IPS DF 4.7 (cell line): ENCODE measurements around the gene MRGPRE.

ENCODE experiments used
- DNase-seq: peaks from one replicate; pipeline ENCODE4 v3.0.0-alpha.2; 2013; ENCODE audit warnings: low spot score; ENCODE audit errors: extremely low read depth

Gene MRGPRE

DNA sequence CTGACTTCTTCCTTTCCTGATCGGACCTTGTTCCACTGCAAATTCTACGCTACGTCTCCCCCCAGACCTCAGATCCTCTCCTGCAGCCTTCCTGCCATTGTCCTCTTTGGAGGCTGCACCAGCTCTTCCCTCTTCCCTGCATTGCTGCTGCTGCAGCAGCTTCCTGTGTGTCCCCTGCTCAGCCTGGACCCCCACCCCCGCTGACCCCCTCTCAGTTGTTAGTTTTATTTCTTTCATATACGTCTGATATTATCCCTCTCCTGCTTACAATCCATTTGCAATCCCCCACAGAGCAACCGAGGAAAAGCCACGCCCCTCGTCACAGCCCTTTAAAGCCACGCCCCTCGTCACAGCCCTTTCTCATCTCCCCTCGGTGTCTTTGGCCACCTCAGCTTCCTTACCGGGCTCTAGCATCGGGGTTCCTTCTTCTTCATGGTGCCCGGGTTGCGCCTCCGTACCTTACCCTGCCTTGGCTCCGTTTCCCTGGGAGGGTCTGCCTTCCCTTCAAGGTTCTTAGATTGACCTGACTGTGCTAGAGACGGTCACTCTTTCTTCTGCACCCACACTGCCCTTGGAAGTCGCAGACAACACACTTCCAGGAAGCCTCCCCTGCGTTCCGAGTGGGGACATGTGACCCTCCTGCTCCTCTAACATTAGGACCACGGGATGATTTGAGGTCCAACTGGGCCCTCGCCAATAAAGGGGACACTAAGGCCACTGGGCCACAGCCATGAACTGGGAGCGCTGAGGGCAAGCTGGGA, 18.4 kb downstream of the MRGPRE start:
- DNase-seq: no peak

GRCh38 chr11:3208272-3208671, 23.9 kb downstream of the MRGPRE start:
- no peak for DNase-seq

GRCh38 chr11:3207526-3208189, 24.6 kb downstream of the MRGPRE start:
- no peak for DNase-seq

DNA sequence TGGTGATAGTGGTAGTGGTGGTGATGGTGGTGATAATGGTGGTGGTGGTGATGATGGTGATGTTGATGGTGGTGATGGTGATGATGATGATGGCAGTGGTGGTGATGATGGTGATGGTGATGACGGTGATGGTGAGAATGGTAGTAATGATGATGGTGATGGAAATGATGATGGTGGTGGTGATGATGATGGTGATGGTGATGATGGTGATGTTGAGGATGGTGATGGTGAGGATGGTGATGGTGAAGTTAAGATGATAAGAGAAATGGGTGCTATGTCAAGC, 25.4 kb downstream of the MRGPRE start:
- no peak for DNase-seq

- DNase-seq: no peak
Observed at GRCh38 chr11:3206156-3206921, 25.9 kb downstream of the MRGPRE start.

DNA sequence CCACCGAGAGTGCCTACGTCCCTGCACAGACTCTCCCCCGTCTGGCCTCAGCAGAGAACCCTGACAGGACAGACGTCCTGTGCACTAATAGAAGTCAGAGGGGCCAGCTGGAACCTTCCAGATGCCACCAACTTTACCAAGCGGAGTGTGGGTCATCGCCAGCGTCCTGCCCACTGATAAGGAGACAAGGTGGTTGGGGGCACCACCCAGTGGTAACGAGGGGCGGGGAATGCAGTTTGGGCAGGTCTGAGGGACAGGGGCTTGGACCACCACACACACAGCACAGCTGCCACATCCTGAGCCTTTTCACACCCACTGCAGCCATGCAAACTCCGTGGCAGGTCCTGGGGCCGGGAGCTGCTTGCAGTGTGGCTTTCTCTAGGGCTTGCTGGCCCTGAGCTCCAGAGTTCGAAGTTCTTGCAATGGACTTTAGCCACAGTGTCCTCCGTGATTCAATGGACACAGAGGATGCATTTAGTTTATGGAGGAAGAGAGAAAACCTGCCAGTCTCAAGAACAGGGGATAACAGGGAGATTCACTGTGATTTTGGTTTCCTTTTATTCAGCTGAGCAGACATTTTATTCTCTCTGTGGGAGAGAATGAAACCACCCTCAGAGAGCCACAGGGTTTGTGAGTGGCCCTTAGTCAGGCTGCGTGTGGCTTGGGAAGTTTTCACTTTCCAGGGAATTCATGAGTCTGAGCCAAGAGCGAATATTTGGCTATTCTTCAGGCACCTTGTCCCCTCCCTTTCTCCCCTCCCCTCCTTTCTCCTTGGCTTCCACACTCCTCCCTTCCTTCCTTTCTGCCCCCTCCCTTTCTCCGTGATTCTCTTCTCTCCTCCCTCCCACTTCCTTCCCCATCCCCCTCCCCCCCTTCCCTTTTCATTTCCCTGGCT, 26.7 kb downstream of the MRGPRE start:
- no peak for DNase-seq

DNA sequence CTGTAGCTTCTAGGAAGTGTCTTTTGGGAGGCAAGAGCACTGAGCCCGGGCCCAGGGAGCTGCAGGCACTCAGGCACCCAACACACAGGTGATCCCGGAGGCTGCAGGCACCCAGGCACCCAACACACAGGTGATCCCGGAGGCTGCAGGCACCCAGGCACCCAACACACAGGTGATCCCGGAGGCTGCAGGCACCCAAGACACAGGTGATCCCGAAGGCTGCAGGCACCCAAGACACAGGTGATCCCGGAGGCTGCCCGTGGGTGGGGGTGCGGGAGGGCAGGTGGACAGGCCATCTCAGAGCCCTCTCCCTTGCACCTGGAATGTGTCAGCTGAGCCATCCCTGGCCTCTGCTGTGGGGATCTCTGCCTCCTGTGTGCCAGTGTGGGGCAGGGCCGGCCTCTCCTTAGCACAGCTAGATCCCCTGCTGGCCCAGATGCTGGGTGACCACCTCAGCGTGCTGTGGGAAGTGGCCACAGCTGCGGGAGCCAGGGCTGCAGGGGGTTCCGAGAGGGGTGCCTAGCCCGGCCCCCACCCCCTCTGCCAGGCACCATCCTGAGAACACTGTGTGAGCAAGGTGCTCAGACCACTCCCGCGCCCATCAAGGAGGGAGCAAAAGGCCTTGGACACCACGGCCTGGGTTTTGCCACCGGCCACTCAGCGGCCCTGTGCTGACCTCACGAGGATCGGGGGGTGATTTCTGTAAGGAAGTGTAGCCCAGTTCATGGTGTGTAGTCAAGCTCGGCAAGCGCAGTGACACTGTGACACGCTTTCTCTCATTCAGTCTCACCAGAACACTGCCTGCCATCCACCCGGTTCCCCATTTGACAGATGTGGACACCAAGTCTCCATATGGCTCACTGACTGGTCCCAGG, 27.8 kb downstream of the MRGPRE start:
- no peak for DNase-seq

DNA sequence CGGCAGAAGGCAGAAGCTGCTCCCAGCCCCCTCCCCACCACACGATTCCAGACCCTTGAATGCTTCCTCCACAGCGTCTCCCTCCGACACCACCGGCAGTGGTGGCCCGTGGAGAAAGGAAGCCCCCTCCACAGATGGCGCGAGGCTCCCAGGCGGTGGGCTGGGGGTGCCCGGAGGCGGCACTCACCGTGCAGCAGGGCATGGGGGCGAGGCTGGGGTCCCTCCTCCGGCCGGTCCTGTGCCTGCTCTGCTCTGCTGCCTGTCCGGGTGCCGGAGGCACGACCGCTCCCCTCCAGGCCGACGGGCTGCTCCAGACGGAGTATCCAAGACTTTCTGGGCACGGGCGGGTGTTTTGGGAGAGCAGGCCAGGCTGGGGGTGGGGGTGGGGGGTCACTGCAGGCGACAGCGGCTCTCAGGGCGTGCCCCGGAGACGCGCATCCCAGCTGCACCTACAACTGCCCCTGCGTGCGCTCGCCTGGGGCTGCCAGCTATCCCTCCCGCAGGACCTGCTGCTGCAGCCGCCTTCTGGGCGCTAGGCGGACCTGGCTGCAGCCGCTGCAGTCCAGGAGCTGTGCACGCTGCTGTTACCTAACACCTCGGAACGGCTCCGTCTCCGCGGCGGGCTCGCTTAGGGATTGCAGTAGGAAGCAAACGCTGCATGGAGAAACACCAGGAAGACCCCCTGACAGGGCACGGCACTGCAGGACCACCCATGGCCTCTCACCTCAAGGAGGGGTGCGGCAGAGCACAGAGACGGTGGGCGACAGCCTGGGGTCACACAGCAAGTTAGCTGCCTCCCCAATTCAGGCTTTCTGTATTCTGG, 28.8 kb downstream of the MRGPRE start:
- DNase-seq: no peak

DNA sequence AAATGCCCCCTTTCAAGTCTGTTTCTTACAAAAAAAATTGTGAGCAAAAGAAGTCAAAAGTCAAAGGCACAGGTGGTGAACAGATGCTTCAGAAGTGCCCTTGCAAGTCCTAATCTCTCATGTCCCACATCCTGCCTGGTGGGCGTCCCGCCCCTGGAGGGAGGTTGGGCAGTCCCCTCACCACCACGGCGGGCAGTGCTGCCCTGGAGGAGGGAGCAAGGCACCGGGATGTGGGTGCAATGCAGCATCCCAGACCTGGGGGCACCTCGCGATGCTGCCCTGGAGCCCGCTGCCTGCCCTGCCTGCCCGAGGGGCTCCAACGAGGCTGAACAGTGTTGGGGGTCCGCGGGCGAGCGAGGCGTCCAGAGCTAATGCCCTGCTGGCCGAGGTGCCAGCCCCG, 29.5 kb downstream of the MRGPRE start:
- DNase-seq: no peak

GRCh38 chr11:3202305-3202704, 29.9 kb downstream of the MRGPRE start:
- DNase-seq: no peak

GRCh38 chr11:3201677-3202181, 30.5 kb downstream of the MRGPRE start:
- DNase-seq: no peak

DNA sequence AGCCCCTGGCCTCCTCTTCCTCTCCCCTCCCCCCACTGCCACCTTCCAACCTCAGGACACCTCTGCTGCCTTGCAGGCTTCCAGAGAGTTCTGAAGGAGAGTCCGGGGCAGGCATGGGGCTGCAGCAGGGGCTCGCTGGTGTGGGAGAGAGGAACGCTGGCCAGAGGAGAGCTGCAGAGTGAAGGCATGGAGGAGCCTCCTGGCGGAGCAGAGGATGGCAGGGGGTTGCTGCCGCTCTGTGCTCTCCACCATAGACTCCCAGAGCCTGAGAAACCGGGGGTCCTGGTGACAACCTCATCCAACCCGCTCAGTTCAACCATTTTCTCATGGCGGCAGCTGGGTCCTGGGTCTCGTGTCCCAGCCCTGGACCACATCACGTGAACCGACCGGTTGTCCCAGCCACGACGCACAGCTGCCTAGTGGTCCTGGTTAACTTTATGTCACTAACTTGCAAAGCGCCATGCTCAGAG, 31.1 kb downstream of the MRGPRE start:
- DNase-seq: no peak

- DNase-seq: no peak
Observed at GRCh38 chr11:3200388-3201111, 31.7 kb downstream of the MRGPRE start.

DNA sequence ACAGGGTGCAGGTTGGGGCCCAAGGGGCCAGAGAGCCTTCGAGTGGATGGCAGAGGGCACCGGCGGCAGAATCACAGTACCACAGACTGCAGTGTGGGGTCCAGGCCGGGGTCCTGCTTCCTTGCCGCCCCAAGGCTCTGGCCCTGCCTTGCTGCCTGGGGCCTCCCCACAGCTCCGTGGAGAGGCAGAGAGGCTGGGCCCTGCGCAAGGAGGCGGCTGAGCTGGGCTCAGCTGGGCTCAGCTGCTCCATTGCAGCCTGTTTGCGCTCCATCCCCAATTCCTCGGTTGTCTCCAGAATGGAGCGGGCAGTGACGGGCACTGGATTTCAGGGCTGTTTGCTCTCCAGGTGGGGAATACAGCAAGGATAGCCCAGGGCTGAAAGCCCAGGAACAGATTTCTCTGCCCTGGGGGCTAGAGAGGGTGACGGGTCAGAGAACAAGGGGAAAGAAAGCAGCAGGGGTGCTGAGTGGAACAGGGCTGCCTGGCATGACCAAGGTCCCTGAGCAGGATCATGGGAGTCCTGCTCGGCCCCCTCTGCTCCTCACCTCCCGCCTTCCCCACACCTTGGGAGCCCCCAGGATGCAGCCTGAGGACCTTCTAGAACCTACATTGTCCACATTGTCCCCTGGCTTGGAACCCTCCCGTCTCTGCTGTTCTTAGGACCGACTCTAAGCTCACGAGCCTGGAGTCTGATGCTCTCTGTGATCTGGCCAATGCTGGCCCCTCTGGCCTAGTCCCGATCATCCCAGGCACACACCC, 32.5 kb downstream of the MRGPRE start:
- no peak for DNase-seq

GRCh38 chr11:3198815-3199214, 33.4 kb downstream of the MRGPRE start:
- no peak for DNase-seq

DNA sequence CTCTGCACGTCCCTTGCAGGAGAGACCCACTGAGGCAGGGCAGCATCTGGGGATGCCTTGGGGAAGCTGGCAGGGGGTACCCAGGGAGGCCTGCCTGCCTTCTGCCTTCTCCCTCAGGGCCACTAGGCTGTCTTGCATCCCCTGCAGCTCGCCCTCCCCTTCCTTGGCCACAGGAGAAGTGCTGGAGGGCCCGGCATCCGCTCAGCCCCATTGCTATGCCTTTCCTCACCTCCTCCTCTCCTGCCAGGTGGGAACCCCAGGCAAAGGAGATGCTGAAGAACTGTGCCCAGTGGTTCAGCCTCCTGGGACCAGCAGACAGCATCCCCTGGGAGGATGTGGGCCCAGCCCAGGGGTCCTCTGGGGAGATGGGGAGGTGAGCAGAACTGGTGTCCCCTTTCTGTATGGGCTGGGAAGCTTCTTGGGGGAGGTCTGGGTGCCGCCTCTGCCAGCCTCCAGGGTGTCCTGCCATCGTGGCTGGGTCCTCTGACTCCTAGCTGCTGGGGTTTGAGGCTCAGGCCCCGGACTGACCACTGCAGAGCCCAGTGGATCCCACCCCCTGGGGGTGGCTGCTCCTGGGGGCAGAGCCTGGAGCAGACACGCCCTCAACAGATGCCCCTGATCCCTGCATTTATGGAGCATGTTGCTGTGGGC, 34.2 kb downstream of the MRGPRE start:
- no peak for DNase-seq

GRCh38 chr11:3197044-3197695, 35.0 kb downstream of the MRGPRE start:
- DNase-seq: no peak
